HS-27A (cell line): ENCODE measurements around the gene CASD1.

Experiments used
- DNase-seq: peaks from one replicate; pipeline ENCODE4 v3.0.0-alpha.2; 2012; ENCODE audit warnings: low read depth, missing footprints

Gene CASD1

DNA sequence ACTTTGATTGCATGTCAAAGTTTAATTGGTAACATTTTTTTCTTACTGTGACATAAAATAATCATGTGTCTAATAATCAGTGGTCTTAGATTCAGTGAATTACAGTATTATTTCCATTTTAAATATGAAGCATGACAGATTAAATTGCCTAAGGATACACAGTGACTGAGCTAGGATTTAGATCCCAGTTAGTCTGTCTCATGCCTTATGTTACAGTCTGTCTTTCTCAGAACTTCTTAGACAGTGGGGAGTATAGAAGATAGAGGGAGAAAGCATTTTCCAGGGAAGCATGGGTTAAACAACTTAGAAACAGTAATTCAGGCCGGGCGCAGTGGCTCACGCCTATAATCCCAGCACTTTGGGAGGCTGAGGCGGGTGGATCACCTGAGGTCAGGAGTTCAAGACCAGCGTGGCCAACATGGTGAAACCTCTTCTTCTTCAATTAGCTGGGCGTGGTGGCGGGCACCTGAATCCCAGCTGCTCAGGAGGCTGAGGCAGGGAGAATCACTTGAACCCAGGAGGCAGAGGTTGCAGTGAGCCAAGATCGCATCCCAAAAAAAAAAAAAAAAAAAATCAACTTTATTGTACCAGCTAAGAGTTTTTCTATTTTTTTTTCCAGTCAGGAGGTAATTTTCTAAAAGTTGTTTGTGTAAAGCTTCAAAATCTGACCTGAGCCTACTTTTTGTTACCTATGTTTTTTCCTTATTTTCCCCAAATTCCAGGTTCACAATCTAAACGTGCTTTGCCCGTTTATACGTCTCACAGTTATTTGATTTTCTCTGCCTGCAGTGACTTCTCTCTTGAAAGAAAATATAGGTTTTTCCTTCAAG lies 3.3 kb downstream of the CASD1 start:
- DNase-seq = no peak

GRCh38 chr7:94513565-94513860 lies 3.9 kb downstream of the CASD1 start:
- DNase-seq = no peak

GRCh38 chr7:94514140-94514889 lies 4.7 kb downstream of the CASD1 start:
- DNase-seq = no peak

DNA sequence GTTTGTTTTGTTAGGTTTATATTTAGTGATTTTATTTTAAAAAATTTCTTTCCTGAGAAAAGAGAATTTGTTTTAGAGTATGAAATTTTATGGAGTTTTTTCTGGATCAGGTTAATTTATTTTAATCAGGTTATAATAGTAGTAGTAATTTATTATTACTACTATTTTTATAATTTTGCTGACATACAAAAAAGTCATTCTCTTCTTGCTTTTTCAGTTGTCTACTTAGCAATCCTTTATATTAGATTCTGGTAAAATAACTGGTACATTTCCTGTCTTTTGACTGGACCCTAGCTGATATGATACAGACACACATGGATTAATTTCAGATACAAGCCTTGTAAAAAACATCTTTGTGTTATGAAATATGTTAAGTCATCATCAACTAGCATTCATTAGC lies 5.3 kb downstream of the CASD1 start:
- DNase-seq = no peak

GRCh38 chr7:94525923-94526322 lies 16.3 kb downstream of the CASD1 start:
- no peak for DNase-seq

DNA sequence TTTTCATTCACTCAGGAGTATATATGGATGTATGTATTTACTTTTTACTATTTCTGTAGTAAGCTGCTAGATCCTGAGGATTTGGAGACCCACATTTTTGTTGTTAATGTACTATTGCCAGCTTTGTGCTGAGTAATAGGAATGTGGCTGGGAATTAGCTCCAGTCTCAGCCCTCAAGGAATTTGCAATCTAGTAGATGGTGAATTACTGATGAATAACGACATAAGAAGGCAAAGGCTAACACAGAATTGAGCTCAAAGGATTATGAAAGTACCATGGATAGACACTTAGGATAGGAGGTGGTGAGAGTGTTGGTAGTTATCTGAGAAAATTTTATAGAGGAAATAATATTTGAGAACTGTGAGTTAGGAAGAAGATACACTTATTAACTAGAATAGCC lies 19.9 kb downstream of the CASD1 start:
- DNase-seq = no peak

DNA sequence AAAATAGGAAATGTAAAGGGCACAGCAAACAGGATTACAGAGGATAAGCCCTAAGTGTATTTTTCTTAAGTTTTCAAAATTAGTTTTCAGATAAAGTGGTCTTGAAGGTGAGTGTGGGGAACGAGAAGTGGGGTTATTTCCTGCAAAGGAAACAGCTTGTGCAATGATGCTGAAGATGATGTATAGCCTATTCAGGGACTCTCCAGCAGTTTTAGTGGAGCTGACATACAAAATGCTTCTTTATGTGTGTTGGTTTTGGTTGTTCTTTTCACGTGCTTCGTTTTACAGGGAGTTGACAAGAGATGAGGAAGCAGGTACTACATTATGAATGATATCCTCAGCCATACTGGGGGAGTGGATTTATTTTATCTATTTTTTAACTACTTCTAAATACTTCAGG lies 20.5 kb downstream of the CASD1 start:
- no peak for DNase-seq

DNA sequence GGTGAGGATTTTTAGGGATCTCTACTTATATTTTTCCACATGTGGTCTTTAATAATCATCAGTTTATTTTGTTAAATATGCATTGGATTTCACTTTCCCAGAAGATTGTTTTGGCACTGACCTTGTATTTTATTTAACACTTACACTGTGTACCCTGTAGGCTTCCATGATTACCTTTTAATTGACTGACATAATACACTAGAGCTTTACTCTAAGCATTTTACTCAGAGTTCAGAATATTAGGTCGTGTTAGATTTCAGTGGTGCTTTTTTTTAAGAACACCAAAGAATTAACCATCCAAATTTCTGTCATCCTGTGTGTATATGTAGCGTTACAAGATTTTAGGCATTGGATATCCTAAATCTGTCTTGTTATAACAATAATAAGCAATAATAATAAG lies 23.1 kb downstream of the CASD1 start:
- DNase-seq = no peak

DNA sequence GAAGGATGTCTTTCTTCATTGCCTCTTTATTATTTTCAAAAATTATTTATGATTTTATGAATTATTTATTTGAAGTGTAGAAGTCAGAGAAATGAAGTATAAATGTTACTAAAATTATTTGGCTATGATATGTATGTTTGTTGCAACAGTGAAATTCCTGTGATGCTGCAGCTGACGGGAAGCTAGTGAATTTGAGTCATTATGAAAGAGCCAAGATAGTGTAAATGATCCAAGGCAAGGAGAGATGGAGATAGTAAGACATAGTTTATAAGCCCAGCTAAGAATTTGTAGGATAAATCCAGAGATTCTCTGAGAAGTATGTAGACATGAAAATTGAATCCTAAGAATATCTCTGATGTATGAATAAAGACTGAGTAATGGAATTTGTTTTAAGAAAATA lies 30.8 kb downstream of the CASD1 start:
- no peak for DNase-seq

DNA sequence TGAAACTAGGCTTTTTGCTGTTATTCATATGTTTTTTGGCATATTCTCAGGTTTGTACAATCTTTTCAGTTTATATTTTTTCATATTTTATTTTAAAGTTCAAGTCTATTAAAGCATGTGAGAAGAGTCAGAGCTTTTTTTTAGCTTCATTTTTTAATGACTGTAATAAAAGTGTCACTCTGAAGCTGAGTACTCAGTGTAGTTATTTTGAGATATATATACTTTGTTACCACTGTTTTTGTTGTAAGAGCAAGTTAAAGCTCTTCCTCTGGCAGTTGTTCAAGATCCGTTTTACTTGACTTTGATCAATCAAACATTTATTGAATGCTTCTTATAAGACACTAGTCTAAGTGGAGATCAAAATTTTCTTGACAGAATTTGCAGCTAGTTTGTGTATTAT lies 37.5 kb downstream of the CASD1 start:
- DNase-seq = no peak

DNA sequence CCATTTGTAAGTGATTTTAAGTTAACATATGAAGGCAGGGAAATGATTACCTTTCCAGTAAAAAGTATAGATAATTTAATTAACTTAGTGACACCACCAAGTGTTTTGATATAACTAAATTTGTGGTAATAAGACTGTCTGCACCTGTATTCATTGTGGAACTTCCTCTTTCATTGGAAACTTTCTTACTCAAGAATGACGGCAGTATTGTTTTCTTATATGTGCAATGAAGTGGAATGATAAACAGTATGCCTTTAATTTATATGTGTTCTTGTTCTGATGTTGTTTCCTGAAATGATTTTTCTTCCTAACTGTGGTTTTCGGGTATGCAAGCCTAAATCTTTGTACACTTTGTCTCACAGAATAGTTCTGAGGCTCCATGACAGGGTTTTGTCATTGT lies 46.4 kb downstream of the CASD1 start:
- no peak for DNase-seq

GRCh38 chr7:94557215-94557614 lies 47.6 kb downstream of the CASD1 start:
- DNase-seq = no peak

- DNase-seq = no peak
These were observed 50.4 kb downstream of the CASD1 start for GRCh38 chr7:94559972-94560371.

GRCh38 chr7:94561841-94562514 lies 52.4 kb downstream of the CASD1 start:
- no peak for DNase-seq

DNA sequence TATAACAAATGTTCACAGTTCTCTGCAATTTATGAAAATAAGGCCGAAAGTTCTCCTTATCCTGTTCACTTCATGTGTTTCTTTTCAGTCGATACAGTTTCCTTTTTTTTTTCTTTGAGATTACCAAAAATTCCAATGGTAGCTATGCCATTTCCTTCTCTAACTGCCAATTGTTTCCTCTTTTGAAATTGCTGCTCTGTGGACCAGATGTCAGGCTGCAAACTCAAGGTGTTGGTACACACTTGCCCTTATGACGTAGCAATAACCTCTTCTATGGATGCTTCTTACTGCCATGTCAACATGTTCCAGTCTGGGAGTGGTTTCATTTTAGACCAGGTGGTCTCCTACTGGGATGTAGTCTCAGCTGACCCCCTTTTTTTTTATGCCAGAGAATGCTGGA lies 52.9 kb downstream of the CASD1 start:
- no peak for DNase-seq

DNA sequence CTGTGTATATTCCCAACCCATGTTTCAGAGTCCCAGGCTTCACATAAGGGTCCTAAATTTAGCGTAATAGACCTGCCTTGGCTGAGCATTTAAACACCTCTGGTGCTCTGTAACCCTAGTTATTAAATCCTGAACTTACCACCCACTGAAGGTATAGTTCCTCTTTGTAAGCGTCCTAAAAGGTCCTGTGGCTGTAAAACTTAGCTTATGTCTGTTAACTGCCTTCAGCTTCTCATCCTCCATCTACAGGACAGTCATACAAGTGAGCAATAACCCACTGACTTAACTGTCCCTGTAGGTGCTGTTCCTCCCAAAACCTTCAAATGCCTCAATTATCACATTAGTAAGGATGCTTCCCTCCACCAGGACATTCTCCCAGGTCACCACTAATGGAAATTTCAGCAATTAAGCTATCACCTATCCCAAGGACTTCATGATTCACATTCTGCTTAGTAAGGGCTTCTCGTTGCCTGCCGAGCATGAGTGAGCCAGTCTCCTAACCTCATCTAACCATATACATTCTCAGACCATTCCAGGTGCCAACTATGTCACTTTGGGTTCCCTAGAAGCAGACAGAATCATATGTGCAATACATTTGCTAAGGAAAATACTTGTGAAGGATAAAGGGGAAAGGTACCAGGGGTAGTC lies 55.8 kb downstream of the CASD1 start:
- DNase-seq = no peak

DNA sequence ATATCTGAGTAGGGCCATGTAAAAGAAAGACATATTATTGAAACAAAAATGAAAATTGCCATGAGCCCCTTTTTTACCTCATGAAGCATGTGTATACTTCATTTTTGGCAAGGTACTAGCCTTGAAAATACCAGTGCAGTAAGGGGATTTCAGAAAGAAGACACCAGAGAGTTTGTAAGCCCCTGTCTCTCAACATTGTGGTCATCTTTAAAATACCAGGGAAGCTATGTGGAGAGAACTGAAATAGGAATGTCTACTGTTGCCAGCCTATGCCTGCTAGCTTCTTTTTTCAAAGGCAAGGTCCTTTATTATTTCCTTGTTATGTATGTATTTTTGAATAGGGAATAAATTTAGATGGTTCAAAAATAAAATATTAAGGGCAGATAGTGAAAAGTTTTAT lies 57.8 kb downstream of the CASD1 start:
- no peak for DNase-seq

DNA sequence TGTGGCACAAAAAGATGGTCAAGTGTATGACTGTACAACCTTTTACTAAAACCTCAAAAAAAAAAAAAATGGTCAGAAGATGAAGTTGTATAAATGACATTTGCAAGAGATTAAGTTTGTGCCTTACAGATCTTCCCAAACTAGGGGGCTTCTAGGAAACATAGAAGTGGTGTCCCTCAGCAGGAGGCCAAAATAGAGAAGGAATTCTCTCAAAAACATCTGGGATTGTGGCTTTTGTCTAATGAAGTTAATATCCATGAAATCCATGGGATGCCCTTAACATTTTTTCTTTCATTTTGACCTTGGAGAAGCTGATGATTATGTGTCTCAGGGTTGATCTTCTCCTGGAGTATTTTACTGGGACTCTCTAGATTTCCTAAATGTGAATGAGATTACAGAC lies 62.2 kb downstream of the CASD1 start:
- no peak for DNase-seq

DNA sequence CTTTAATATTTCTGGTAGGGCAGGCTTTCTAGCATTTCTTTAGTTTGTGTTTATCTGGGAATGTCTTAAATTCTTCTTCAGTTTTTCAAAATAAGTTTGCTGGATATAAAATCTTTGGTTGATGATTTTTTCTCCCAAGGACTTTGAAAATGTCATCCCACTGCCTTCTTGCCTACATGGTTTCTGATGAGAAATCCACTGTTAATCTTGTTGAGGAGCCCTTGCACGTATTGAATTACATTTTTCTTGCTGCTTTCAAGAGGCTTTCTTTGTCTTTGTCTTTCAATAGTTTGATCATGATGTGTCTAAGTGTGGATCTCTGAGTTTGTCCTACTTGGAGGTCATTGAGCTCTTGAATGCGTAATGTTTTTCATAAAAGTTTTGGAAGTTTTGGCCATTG lies 66.0 kb downstream of the CASD1 start:
- DNase-seq = no peak

DNA sequence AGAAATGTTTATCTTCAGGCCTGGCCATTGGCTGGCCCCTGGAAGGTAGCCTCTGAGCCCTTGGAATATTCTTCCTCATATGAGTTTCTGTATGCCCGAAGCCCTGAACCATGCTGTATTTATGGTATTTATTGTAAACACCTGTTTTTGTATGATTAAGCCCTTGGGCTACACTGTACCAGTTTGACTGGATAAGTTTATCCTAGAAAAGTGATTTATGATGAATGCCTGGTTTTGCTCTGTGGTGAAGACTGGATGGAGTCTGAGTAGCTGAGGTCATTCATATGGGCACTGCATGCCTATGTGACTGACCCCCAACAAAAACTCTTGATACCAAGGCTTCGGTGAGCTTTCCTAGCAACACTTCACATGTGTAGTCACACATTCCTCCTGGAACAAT lies 66.7 kb downstream of the CASD1 start:
- DNase-seq = no peak

- DNase-seq = no peak
These were observed 67.7 kb downstream of the CASD1 start for GRCh38 chr7:94577357-94577756.

DNA sequence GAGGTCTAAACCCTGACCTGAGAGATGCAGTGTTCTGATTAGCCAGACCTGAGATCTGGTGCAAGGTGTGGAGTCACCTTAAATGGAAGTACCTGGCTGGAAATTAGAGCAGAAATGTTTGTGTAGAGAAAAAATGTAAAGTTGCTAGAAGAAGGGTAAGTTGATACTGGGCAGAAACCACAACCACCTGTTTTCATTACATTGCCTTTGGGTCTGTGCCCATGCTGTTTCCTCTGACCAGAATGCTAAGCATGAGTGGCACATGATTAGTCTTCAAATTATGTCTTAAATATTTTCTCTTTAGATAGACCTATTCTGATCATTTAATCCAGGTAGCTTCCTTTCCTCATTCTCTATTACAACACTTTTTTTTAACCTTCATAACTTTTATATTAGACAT lies 69.0 kb downstream of the CASD1 start:
- DNase-seq = no peak

DNA sequence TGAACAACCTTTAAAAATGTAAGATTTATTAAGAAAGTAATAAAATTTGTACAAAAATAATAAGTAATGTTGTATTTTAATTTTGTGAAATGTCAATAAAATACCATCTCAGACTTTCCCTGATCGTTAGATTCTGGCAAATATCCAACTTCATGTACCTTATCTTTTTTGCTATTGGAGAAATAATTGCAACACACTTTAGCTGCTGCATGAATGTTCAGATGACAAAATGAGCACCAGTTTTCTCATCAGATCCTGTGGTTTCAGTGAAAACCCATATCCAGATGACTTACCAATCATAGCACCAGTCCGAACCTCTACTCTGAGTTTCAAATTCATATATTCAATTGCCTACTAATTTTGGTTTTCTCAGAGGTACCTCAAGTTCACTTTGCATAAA lies 69.9 kb downstream of the CASD1 start:
- DNase-seq = no peak
